Astrocyte (in vitro differentiated cells and primary cell): ENCODE data around the gene CENPI. TPM values are rescaled to one million over a fixed set of nuclear protein-coding genes. Genes with fewer than 3 reads are reported as not detected.
"Not testable (repeated sequence)": the region's sequence is repeated elsewhere in the genome, so short reads cannot be mapped to it uniquely, and the experiment has no call there.

Experiments
- DNase-seq: peaks from one replicate; pipeline ENCODE4 v3.0.0-alpha.2; 2010; ENCODE audit warnings: low read depth
- FAIRE-seq: peaks from 2 replicates; lab custom pipeline; 2011; peaks lifted over from hg19 to GRCh38; lab: Jason Lieb, UNC
- H2AFZ ChIP-seq: 2 replicates; pipeline ENCODE4 v1.6.0; 2012; ENCODE audit warnings: low read depth, low read length, inconsistent platforms
- H3K27ac ChIP-seq: 2 replicates; pipeline ENCODE4 v1.5.1; 2011; ENCODE audit warnings: low read depth, low read length, inconsistent platforms
- H3K27me3 ChIP-seq: 2 replicates; pipeline ENCODE4 v1.6.0; 2011; ENCODE audit warnings: low read length, inconsistent platforms; ENCODE audit not compliant: insufficient read depth
- H3K36me3 ChIP-seq: 2 replicates; pipeline ENCODE4 v1.5.1; 2011; ENCODE audit warnings: low read length, inconsistent platforms; ENCODE audit not compliant: insufficient read depth
- H3K4me1 ChIP-seq: 2 replicates; pipeline ENCODE4 v1.5.1; 2011; ENCODE audit warnings: low read length, inconsistent platforms; ENCODE audit not compliant: insufficient read depth
- H3K4me2 ChIP-seq: 2 replicates; pipeline ENCODE4 v1.6.0; 2012; ENCODE audit warnings: low read length, inconsistent platforms
- H3K4me3 ChIP-seq: 2 replicates; pipeline ENCODE4 v1.5.1; 2011; ENCODE audit warnings: low read depth, mild to moderate bottlenecking, low read length, inconsistent platforms; ENCODE audit not compliant: insufficient read depth
- H3K79me2 ChIP-seq: 2 replicates; pipeline ENCODE4 v1.6.0; 2012; ENCODE audit warnings: mild to moderate bottlenecking, low read length, inconsistent platforms; ENCODE audit not compliant: insufficient read depth
- H3K9ac ChIP-seq: 2 replicates; pipeline ENCODE4 v1.6.0; 2012; ENCODE audit warnings: mild to moderate bottlenecking, low read length, inconsistent platforms
- H3K9me3 ChIP-seq: 2 replicates; pipeline ENCODE4 v1.5.1; 2012; ENCODE audit warnings: low read depth, mild to moderate bottlenecking, low read length, inconsistent platforms; ENCODE audit not compliant: insufficient read depth
- H4K20me1 ChIP-seq: 2 replicates; pipeline ENCODE4 v1.6.0; 2012; ENCODE audit warnings: low read length, inconsistent platforms; ENCODE audit not compliant: insufficient read depth
- H3K27ac Mint-ChIP-seq: one replicate; pipeline ENCODE4 v1.8.0; 2021; ENCODE audit warnings: mild to moderate bottlenecking, mixed read lengths; ENCODE audit not compliant: unreplicated experiment
- H3K27me3 Mint-ChIP-seq: one replicate; pipeline ENCODE4 v1.8.0; 2021; ENCODE audit warnings: low read depth, mixed read lengths; ENCODE audit not compliant: unreplicated experiment
- H3K36me3 Mint-ChIP-seq: one replicate; pipeline ENCODE4 v1.8.0; 2021; ENCODE audit warnings: low read depth, mixed read lengths; ENCODE audit not compliant: unreplicated experiment
- H3K4me1 Mint-ChIP-seq: one replicate; pipeline ENCODE4 v1.8.0; 2021; ENCODE audit warnings: low read depth, mixed read lengths; ENCODE audit not compliant: unreplicated experiment
- H3K4me3 Mint-ChIP-seq: one replicate; pipeline ENCODE4 v1.8.0; 2021; ENCODE audit warnings: mild to moderate bottlenecking, moderate library complexity, mixed read lengths; ENCODE audit not compliant: unreplicated experiment
- H3K9me3 Mint-ChIP-seq: one replicate; pipeline ENCODE4 v1.8.0; 2021; ENCODE audit warnings: mild to moderate bottlenecking, mixed read lengths; ENCODE audit not compliant: unreplicated experiment
- CTCF ChIP-seq: IDR thresholded peaks from 2 replicates; pipeline ENCODE4 v1.5.1; 2011; ENCODE audit warnings: low read depth, mild to moderate bottlenecking, inconsistent platforms, low read length, moderate library complexity; ENCODE audit not compliant: insufficient read depth
- EZH2 ChIP-seq: IDR thresholded peaks from 2 replicates; pipeline ENCODE4 v1.6.1; 2012; ENCODE audit warnings: mild to moderate bottlenecking, low read length, inconsistent platforms; ENCODE audit not compliant: insufficient read depth
- total RNA-seq: library from RNA; stranded (reverse); gene quantifications from 2 replicates; pipeline ENCODE4 v1.2.1, GENCODE V29; 2021

CENPI gene
- total RNA-seq, 1 donor from 2014 or later, result 5.0 TPM

GRCh38 chrX:101051549-101052302, 46.3 kb upstream of the CENPI start, which contains the start of gene TRMT2B:
TRMT2B (minus strand) TSS chrX:101052111; CDS start chrX:101042289, 9,822 bp downstream.
- Histone ChIP-seq H3K27me3 (no peaks in the 10 kb centered on the region), H3K36me3 (no peaks in the 10 kb centered on the region), H3K79me2 (peaks cover 5% of the 10 kb centered on the region), H3K9ac (peak within 1 kb of the TSS; percentile 77), H3K4me1 (peaks cover 8% of the 10 kb centered on the region), H4K20me1 (no peaks in the 10 kb centered on the region), H2AFZ (peak within 1 kb of the TSS; percentile 86), H3K4me2 (peak within 1 kb of the TSS; percentile 97), H3K4me3 (peak within 1 kb of the TSS; percentile 69), H3K27ac (peak within 1 kb of the TSS; percentile 73), H3K9me3 (no peaks in the 10 kb centered on the region)
- peak within 1 kb of the TSS; percentile 87 for H3K4me3 Mint-ChIP-seq
- TF ChIP-seq CTCF, result no peak
- no peak for TF ChIP-seq EZH2
- H3K27me3 Mint-ChIP-seq, result no peaks in the 10 kb centered on the region
- FAIRE-seq (no peak), DNase-seq (peak; percentile 69)
- peak within 1 kb of the TSS; percentile 41 for H3K27ac Mint-ChIP-seq
- peaks cover 3% of the 10 kb centered on the region for H3K4me1 Mint-ChIP-seq
- no peaks in the 10 kb centered on the region for H3K9me3 Mint-ChIP-seq
- no peaks in the 10 kb centered on the region for H3K36me3 Mint-ChIP-seq

GRCh38 chrX:101056551-101056950, 41.5 kb upstream of the CENPI start:
- H3K36me3 Mint-ChIP-seq, H3K9me3 ChIP-seq, H3K4me1 ChIP-seq, H3K27me3 ChIP-seq, H4K20me1 ChIP-seq, H3K27ac Mint-ChIP-seq, DNase-seq, H3K4me1 Mint-ChIP-seq, H3K4me3 ChIP-seq, H3K79me2 ChIP-seq, H3K9ac ChIP-seq, FAIRE-seq, H3K9me3 Mint-ChIP-seq, H3K36me3 ChIP-seq, H3K27me3 Mint-ChIP-seq, H3K4me3 Mint-ChIP-seq: not testable (repeated sequence)
- Histone ChIP-seq H3K4me2 (peak overlapping the region; percentile 46), H3K27ac (peak overlapping the region; percentile 29), H2AFZ (peak overlapping the region; percentile 63)

DNA sequence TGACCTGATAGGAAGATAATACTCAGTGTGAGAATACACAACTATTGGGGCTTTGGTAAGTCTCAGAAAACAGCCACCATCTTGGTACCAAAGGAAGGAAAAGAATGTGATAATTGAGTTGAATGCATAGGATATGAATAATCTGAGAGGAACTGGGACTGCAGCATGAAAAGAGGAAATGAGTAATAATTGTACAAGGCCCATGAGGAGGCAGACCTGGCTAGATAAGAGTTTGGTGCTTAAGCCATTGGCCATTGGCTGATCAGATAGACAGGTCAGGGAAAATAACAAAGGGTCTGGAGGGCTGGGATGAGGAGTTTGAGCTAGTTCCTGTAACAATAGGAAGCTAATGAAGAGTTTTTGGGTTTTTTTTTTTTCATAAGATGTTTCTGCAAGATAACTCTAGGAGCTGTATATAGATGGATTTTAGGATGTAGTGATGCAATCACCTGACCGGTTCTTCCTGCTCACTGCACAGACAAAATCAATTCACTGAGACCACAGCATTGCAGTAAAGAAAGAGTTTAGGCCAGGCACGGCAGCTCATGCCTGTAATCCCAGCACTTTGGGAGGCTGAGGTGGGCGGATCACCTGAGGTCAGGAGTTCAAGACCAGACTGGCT, 40.8 kb upstream of the CENPI start:
- H3K4me1 Mint-ChIP-seq, result peaks cover 3% of the 10 kb centered on the region

More for the DNA sequence above, 40.8 kb upstream of the CENPI start:
- no peaks in the 10 kb centered on the region for H3K9me3 Mint-ChIP-seq
- no peak overlapping the region for H3K9ac ChIP-seq
- no peak overlapping the region for H3K4me3 Mint-ChIP-seq
- H3K9me3 ChIP-seq, result no peaks in the 10 kb centered on the region
- peaks cover 6% of the 10 kb centered on the region for H3K4me1 ChIP-seq
- peak overlapping the region; percentile 29 for H3K27ac ChIP-seq
- H3K79me2 ChIP-seq, result no peaks in the 10 kb centered on the region
- H3K27me3 ChIP-seq, result no peaks in the 10 kb centered on the region
- DNase-seq (peak; percentile 50), FAIRE-seq (peak; percentile 97)
- H3K27me3 Mint-ChIP-seq, result no peaks in the 10 kb centered on the region
- peak overlapping the region; percentile 46 for H3K4me2 ChIP-seq
- H2AFZ ChIP-seq, result peak overlapping the region; percentile 63
- no peak overlapping the region for H3K27ac Mint-ChIP-seq
- TF ChIP-seq CTCF, result no peak
- TF ChIP-seq EZH2, result no peak
- H3K4me3 ChIP-seq, result no peak overlapping the region
- H3K36me3 Mint-ChIP-seq, result no peaks in the 10 kb centered on the region
- no peaks in the 10 kb centered on the region for H3K36me3 ChIP-seq
- no peaks in the 10 kb centered on the region for H4K20me1 ChIP-seq
